Occipital lobe (tissue), 2 donors: ENCODE results near the gene ASS1. TPM values are rescaled to one million over a fixed set of nuclear protein-coding genes. Genes with fewer than 3 reads are reported as not detected.

ENCODE experiments used
- DNase-seq: peaks from one replicate; lab custom pipeline; 2025; lab: John Stamatoyannopoulos, UW
- total RNA-seq: library from RNA; depleted of rRNA; stranded (reverse); fragments of >200 nt; gene quantifications from one replicate; pipeline ENCODE4 v1.2.3, GENCODE V29; 2014

The ASS1 gene
- total RNA-seq, 1 donor from 2014 or later = 9.8 TPM

GRCh38 chr9:130454096-130454811, 9.5 kb downstream of the ASS1 start:
- DNase-seq = no peak

GRCh38 chr9:130454812-130455325, 10.1 kb downstream of the ASS1 start:
- DNase-seq = no peak

DNA sequence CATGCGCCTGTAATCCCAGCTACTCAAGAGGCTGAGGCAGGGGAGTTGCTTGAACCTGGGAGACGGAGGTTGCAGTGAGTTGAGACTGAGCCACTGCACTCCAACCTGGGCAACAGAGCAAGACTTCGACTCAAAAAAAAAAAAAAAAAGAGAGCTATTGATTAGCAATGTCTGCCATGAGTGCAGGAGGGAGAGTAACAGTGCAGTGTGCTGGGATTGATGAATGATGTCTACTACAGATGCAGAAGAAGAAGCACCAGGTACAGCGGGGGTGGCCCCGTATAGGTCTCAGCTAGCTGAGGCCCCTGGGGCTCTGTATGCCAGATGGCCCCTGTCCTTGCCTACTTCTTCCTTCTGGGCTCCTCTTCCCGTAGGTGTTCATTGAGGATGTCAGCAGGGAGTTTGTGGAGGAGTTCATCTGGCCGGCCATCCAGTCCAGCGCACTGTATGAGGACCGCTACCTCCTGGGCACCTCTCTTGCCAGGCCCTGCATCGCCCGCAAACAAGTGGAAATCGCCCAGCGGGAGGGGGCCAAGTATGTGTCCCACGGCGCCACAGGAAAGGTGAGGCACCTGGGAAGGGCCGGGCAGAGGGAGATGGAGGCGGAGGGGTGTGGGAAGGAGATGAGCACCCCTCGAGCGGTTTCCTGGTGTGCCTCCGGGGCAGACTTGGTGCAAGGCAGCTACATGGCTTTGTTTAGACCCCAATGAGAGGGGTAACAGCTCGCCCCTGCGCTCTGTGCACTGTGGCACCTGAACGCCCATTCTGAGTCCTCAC, 13.5 kb downstream of the ASS1 start:
- no peak for DNase-seq

DNA sequence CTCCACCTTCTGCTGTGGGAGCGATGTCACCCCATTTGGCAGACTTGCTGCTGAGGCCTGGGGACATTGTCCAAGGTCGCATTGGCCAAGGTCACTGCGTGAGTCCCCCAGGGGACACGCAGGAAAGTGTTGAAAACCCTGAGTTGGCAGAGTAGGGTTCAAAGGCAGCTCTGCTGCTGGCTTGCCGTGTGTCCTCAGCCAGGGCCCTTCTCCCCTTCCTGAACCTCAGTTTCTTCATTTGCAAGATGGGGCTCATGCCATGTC, 14.0 kb downstream of the ASS1 start:
- no peak for DNase-seq

DNA sequence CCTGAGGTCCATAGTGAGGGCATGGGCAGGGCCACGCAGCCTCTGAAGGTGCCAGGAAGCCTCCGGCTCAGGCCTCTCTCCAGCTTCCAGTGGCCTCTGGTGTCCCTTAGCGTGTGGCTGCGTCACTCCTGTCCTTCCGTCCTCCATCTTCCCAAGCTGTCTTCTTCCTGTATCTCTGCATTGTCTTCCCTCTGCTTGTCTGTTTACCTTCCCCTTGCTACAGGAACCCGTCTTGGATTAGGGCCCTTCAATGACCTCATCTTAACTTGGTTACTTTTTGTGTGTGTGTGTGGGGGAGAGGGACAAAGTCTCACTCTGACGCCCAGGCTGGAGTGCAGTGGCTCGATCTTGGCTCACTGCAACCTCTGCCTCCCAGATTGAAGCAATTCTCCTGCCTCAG, 14.4 kb downstream of the ASS1 start:
- no peak for DNase-seq

- DNase-seq = no peak
Observed at GRCh38 chr9:130459941-130460669, 15.3 kb downstream of the ASS1 start.

DNA sequence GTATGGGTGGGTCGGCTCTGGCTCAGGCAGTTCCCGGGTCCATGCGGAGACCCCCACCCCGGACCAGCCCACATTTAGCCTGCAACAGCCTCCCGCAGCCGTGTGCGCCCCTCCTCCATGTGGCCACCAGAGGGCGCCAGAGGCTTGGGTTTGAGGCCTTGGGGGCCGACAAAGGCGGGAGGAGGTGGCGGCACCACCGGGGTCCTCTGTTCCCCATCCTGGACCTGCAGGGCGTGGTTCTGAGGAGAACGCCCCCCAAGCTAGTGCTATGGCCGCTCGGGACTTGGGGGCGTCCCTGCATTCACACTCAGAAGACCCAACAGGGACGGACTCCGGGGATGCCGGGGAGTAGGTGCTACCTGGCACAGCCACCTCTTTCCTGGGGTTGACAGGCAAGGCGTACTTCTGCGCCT, 16.5 kb downstream of the ASS1 start:
- DNase-seq = no peak

- no peak for DNase-seq
Observed at GRCh38 chr9:130461731-130462130, 17.0 kb downstream of the ASS1 start.

- DNase-seq = no peak
Observed at GRCh38 chr9:130462685-130463540, 18.2 kb downstream of the ASS1 start.

DNA sequence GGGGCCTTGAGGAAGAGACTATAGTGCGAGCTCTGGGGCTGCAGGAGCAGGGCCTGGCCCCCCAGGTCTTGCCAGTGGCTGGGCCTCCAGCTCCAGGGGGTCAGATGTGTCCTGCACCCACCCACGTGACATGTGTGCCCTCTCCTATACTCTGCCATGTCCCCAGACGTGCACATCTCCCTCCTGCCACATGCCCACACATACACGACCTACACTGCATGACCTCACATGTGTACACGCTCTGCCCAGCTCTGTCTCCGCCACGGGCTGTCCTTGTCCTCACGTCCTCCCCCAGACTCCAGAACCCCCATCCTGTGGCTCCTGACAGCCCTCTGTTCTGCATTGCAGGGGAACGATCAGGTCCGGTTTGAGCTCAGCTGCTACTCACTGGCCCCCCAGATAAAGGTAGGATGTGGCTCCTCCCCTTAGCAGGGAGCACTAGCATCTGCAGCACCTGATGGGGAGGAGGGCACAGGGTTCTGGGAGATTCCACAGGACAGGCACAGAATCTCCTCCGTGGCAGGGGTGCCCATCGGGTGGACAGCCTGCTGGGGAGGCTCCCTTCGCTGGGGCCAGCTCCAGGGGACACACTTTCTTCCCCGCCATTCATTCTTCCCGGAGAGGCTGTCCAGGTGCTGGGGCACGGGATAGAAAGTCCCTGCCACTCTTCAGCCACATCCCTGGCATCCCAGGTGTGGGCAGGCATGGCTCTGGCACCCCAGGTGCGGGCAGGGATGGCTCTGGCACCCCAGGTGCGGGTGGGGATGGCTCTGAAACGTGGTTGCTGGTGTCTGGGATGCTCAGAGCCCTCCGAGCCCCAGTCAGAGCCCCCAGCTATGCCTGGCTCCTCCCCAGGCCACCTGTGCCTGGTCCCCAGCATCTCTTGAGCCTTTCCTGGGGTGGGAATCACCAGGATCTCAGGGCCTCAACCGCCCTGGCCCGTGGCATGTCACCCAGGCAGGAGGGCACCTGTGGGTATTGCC, 19.3 kb downstream of the ASS1 start:
- DNase-seq = no peak

DNA sequence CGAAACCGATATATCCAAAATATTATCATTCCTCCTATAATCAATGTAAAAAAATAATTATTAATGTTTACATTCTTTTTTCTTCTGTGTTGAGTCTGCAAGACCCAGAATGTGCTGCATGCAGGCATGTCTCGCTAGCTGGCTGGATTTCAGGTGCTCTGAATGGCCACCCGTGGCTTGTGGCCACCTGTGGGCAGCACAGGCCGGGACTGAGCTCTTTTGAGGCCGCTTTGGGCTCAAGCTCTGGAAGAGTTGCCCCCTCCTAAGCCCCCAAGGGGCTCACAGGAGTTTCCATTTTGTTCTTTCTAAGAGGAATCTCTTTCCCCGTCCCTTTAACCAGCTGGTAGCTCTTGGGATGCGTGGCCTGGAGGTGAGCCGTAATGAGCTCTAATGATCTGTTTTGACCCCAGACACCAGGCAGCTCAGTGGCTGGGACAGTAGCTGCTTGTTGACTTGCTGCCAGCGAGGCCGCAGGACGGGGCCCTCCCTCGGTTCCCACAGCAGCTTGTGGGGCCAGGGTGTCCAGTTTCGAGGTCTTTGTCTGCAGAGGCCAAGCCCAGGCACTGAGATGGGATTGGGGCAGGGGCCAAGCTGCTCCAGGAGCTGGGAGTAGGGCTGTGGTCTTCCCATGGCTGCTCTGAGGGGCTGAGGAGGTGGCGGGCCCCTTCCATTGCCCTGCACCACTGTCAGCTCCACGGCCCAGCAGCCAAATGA, 20.8 kb downstream of the ASS1 start:
- DNase-seq = no peak

DNA sequence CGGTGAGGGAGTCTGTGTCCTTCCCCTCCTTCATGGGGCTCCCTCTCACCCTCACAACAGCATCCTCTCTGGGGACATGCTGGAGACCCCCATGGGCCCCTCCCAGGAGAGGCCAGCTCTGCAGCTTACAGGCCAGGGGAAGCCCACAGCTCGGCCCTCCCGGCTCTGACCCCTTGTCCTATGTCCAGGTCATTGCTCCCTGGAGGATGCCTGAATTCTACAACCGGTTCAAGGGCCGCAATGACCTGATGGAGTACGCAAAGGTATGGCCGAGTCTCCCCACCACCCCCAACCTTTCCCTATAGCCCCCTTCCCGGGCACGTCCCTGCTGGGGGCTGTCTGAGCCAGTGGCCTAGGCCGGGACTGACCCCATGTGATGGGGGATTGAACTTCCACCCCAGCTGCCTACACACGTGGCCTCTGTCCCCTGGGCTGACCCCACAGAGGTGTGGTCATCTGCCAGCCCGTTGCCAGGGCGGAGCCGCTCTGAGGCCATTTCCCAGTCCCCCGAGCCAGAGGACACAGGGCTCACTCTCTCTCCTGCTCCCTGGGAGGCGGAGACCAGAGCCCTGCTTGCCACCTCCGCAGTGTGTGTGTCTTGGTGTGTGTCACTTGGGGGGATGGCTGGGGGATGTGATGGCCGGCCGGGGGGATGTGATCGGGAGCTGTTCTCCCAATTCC, 21.9 kb downstream of the ASS1 start:
- no peak for DNase-seq

GRCh38 chr9:130467316-130467715, 22.6 kb downstream of the ASS1 start:
- DNase-seq = no peak

GRCh38 chr9:130468566-130468965, 23.8 kb downstream of the ASS1 start:
- no peak for DNase-seq

GRCh38 chr9:130470269-130470668, 25.5 kb downstream of the ASS1 start:
- no peak for DNase-seq

- DNase-seq = no peak
Observed at GRCh38 chr9:130470950-130471349, 26.2 kb downstream of the ASS1 start.

DNA sequence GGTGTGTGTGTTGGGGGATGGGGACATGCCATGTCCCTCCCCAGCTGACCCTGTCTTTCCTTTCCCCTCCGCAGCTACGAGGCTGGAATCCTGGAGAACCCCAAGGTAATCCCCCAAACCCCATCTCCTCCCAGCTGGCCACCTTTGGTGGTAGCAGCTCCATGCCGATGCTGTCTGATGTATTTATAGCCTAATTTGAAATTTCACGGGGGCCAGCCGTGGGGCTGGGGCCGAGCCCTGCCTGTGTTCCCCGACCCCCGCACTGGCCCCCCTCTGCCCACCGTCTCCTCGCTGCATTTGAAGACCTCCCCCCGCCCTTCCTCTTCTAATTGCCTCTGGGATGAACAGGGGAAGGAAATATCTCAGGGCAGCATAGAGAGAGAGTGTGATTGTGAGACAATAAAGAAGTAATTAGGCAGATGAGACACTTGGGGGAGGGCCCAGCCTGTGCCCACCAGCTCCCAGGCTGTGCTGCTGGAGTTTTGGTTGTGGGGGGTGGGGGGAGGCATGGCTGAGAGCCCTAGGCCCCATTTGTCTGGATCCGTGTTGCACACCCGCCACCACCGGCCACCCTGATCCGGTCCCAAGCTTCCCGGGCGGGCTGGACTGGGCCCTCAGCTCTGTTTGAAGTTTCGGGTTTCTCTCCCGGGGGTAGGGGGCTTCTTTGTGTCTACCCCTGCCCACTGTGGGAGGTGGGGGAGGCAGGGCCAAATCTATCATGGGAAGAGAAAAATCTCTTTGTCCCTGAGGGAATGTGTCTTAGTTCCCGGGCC, 26.8 kb downstream of the ASS1 start:
- no peak for DNase-seq

DNA sequence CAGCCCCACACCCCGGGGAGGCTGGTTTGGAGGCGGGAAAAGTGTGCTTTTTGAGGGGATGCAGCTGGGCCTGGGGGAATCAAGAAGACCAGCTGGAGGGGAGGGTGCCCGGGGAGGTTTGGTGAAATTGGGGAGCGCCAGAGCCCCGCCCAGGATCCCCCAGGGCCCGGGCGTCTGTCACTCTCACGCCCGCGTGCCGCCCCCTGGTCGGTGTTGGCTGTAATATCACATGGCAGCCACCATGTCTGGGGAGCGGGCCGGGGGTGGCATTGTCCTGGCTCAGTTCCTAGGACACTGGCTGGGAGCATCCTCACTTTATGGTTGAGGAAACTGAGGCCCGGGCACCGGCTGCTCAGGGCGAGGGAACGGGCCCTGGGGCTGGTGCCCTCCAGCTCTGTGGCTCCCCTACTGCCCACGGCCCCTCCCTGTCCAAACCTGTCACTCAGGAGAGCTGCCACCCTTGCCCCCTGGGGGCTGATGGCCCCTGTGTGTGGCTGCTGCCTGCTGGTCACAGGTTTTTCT, 27.5 kb downstream of the ASS1 start:
- no peak for DNase-seq
